NCI-H510A treated with DMSO at 0.1 percent for 48 hours (cell line): ENCODE measurements around the gene CDKN2B-AS1.
A peak's percentile ranks its signal among the peaks of the same experiment; 100 is the strongest.

Source experiments
- DNase-seq: peaks from one replicate; lab custom pipeline; 2025; lab: John Stamatoyannopoulos, UW

CDKN2B-AS1 gene

DNA sequence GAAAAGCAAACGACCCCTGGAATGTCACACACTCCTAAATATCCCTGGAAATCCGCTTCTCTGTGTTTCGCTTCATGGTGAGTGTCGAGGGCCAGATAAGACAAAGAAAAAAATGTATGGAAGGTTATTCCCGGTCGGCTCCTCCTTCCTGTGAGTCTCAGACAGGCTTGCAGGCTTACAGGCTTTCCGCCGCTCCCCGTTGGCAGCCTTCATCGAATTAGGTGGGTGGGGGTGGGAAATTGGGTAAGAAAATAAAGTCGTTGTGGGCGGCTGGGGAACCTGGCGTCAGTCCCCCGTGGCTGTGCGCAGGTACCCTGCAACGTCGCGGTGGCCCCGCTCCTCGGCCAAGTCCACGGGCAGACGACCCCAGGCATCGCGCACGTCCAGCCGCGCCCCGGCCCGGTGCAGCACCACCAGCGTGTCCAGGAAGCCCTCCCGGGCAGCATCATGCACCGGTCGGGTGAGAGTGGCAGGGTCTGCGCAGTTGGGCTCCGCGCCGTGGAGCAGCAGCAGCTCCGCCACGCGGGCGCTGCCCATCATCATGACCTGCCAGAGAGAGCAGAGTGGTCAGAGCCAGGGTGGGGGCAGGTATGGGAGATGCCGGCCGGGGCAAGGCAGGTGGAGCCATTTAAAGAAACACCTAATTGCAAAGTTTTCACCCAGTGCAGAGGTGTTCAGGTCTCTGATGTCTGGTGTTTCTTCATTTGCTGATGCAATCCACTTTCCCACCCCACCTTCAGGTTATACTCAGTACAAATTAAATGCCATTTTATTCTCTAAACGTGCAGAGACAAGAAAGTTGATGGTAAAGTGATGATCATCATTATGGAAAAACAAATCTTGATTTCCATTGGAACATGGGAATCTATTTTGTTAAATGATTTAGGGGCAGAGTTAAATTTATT is 11.4 kb downstream of the CDKN2B-AS1 start:
- no peak for DNase-seq

DNA sequence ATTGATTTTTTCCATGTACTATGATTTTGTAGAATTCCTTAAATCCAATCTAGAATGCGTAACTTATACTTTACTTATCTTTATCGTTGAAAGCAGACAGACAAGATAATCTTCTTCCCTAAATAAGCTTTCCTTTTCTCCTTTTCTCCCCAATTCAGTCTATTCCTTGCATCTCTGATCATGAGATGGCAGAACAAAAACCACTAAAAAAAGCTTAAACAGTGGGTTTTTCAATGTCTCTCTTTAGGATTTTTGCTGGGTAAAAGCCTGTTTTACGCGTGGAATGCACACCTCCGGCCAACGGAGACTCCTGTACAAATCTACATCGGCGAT is 13.8 kb downstream of the CDKN2B-AS1 start:
- peak; percentile 48 for DNase-seq

DNA sequence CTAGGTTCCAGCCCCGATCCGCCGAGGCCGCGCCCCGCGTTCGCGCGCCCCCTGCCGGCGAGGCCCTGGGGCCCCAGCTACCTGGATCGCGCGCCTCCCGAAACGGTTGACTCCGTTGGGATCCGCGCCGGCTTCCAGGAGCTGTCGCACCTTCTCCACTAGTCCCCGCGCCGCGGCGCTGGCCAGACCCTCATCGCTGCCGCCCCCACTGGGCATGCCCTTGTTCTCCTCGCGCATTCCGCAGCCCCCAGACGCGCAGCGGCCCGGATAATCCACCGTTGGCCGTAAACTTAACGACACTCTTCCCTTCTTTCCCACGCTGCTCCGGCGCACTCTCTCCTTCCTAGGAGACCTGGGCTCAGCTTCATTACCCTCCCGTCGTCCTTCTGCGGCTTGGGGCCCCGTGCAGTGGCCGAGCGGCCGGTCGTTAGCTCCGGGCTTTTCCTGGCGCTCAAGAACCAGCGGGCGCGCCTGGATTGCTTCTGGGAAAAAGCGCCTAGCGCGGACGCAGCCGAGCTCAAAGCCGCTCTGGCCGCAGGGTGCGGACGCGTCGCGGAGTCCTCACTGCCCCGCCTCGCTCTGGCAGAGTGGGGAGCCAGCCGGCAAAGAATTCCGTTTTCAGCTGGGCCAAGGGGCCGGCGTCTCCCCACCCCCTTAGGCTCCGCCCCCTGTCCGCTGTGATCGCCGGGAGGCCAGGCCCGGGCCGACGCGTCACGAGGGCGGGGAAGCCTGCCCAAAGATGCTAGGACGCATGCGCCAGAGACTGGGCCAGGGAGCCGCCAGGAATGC is 14.3 kb downstream of the CDKN2B-AS1 start, which contains the start of gene CDKN2B:
TSS of gene CDKN2B (minus strand) at position 589 of the 789 bp plus-strand sequence. CDS start at position 237, 352 bp downstream.
- peak; percentile 77 for DNase-seq

DNA sequence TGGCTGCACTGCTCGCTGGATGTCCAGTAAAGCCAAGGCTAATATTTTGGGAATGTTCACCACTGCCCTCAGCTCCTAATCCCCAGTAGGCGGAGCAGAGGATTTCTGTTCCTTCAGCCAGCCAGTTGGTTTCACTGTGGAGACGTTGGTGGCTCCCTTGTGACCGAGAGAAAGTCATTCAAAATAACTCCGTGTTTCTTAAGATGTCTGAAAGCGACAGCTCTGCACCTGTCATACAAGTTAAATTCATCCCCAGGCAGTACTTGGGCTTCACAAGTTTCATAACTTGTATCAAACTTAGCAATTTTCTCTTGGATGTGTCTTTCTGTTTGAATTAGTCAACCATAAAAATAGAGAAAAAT is 14.9 kb downstream of the CDKN2B-AS1 start:
- DNase-seq = no peak

DNA sequence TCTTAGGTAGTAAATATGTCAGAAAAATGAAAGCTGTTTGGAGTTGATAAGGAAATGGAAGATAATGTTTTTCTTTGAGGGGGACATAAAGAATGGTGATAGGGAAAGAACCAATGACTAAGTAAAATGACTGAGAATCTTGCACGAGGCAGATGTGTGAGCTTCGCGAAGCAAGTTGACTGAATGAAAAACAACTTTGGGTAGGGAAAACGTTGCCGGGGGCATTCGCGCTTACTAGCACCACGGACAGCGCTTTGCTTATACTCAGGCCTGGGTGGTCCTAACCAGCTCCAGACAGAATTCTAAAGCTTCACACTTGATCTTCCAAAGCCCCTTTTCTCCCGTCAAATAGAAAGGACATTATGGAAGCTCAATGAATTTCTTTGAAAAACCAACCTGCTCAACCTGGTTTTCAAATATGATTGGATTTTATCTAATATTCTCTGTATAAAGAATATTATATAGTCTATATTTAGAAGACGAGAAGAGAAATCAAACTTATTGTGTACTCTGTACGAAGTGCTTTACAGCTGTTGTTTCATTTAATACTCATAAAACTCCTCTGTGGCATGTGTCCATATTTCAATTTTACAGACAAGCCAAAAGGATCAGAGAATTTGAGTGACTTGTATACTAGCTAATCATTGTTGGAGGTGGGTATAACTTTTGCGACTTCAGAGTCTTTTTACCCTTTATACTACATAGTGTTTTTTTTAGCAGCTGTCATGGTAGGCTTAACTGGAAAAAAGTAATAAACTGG is 16.5 kb downstream of the CDKN2B-AS1 start:
- no peak for DNase-seq

DNA sequence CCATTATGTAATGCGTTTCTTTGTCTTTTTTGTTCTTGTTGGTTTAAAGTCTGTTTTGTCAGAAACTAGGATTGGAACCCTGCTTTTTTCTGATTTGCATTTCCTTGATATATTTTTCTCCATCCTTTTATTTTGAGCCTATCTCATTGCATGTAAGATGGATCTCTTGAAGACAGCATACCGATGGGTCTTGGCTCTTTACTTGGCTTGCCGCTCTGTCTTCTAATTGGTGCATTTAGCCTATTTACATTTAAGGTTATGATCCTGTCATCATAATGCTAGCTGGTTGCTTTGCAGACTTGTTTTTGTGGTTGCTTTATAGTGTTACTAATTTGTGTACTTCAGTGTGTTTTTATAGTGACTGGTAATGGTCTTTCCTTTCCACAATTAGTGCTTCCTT is 27.8 kb downstream of the CDKN2B-AS1 start:
- DNase-seq = no peak

DNA sequence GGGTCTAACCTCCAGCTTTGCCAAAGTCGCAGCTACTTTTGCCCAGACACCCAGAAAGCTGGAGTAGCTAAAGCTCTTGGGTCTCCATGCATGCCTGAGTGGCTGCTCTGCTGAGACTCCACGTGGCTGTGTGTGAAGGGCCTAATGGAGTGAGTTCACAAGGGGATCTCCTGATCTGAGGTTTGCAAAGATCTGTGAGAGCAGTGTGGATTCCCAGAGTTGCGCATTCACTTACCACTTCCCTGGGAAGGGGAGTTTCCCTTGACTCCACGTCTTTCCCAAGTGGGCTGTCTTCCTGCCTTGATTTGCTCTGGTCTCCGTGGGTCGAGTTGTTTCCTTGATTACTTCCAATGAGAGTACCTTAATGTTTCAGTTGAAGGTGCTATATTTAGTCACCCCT is 32.1 kb downstream of the CDKN2B-AS1 start:
- no peak for DNase-seq

DNA sequence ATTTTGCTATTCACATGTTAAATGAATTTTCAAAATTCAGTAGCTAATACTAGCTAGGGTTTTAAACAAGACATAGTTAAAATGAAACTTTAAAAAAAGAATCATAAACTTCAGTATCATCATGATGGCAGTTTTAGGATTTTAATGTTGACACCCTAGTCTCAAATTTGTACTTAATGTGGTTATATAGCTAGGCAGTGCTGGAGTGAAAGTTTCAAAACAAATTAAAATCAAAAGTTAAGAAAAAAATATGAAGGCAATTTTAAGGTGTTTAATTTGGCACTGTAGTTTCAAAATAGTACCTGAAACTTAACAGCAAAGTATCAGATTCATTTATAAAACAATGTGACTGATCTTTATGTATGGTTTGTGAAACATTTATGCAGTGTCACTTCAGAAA is 33.8 kb downstream of the CDKN2B-AS1 start:
- DNase-seq = no peak

DNA sequence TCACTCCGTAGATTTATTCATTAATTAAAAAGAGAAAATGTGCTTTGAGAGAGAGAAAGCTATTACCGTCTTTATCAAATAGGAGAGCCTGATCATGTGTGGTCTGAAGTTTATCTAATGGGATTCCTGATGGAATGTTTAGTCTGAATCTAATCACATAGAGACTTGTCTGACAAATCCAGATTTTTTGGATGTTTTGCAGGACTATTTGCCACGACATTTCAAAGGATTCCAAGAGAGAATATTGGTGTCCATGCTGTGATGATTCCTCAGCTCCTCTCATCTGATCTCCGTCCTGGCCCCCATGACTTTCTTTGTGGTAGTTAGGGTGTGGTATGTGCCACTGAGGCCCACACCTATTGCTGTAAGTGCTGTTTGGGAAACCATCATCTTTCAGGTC is 34.6 kb downstream of the CDKN2B-AS1 start:
- DNase-seq = no peak

DNA sequence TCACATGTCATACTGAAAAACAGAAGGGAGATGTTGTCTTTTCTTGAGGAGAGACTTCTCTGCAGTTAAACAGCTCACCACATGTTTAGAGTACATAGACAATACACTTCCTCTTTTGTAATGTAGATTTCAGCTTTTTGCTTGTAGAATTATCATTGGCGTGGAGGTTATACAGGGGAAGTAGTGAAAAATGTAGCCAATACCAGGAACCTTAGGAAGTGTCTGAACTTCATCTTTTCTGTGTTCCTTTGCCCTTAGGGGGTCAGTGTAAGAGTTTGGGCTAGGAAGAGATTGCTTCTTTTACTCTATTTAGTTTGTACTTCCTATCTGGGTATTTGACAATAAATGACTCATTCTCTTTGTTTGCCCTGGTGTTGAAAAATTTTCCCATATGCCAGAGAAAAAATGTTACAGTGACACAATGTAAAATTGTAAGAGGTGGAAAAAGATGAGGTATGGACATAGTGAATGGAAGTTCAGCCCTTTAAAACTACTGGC is 35.6 kb downstream of the CDKN2B-AS1 start:
- no peak for DNase-seq

DNA sequence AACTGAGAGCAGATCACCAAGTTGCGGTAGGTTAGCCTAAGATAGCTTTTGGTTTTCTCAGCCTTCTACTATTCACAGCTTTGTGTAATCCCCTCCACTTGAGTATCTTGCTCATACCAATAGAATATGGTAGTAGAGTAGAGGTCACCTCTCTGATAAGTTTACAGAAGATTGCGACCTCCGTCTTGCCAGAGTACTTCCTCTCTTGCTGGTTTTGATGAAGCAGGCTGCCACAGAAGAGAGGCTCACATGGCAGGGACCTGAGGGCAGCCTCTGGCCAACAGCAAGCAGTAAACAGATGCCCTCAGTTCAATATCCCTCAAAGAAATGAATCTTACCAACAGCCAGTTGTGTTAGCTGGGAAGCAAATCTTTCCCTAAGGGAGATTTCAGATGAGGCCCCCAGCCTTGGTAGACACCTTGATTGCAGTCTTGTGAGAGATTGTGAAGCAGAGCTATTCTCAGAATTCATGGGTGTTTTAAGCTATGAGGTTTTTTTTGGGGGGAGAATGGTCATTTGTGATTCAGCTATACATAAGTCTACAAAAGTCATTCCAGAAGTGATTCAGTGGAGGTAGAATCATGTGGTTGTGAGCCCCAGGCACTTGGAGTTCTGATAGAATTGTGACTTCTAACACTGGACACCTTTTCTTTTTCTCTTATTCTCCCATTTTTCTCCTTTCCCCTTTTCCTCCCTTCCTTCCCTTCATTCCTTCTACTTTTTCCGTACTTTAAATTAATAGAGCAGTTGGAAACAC is 37.2 kb downstream of the CDKN2B-AS1 start:
- DNase-seq = no peak

DNA sequence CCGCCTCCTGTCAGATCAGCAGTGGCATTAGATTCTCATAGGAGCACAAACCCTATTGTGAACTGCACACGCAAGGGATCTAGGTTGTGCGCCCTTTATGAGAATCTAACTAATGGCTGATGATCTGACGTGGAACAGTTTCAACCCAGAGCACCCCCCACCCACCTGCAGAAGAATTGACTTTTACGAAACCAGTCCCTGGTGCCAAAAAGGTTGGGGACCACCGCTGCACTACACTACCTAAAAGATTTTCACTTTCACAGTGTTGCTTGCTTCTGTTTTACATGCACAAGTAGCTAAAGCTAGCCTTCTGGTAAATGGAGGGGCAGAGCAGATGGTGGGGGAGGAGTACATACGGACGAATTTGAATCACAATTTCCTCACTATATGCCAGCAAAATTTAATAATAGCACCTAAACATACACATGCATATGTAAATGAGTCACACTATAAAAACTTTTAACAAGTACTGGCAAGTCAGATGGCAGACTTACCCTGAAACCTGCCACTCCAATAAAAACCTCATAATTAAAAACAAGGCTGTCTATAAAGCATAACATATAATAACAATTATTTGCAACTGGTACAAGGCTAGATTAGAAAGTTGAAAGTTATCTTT is 38.5 kb downstream of the CDKN2B-AS1 start:
- no peak for DNase-seq

DNA sequence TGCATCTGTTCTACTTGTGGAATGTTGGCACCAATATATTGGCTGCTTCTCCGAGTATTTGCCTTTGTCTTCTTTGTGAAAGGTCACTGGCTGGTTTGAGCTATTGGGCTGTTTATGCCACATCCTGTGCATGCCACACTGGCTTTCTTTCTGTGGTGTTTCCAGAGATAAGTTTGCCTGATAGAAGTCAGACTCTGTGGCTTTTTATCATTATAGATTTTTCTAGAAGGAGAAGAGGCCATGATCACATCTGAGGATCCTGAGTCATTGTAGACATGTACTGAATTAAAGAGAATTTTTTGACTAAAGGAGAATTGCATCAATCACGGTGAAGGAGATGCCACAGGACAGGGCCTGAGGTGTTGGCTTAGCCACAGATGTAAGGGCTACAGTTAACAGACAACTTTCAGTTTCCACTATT is 41.0 kb downstream of the CDKN2B-AS1 start:
- no peak for DNase-seq

DNA sequence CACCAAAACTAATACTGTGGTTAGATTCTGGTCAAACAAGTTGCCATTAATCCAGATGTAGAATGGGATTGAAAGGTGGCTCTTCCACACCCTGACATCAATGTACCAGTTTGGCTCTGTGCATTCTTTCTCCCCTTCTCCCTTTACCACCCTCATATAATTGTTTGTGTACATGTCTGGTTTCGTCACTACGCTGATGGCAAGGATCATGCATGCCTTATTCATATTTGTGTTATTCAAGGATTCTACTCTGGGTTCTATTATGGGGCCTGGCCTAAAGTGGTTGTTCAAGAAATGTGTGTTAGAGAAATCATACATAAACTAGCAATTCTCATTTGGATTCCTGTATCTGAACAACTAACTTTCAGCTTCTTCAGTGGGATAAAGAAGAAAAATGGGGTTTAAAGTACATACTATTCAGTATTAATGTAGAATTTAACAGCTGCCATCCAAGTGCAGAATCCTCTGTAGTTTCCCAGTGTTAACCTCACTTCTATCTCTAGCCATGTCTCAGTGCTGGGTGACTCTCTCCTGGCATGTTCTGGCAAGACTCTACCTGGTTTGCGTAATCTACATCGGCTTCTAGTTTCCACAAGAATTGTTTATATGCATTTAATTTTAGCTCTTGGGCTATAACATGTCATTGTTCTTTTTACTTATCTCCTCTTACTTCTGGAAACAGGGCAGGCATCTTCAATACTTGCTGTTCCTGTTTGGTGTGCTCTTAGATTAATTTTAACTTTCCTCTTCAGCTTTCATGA is 42.5 kb downstream of the CDKN2B-AS1 start:
- DNase-seq = no peak

DNA sequence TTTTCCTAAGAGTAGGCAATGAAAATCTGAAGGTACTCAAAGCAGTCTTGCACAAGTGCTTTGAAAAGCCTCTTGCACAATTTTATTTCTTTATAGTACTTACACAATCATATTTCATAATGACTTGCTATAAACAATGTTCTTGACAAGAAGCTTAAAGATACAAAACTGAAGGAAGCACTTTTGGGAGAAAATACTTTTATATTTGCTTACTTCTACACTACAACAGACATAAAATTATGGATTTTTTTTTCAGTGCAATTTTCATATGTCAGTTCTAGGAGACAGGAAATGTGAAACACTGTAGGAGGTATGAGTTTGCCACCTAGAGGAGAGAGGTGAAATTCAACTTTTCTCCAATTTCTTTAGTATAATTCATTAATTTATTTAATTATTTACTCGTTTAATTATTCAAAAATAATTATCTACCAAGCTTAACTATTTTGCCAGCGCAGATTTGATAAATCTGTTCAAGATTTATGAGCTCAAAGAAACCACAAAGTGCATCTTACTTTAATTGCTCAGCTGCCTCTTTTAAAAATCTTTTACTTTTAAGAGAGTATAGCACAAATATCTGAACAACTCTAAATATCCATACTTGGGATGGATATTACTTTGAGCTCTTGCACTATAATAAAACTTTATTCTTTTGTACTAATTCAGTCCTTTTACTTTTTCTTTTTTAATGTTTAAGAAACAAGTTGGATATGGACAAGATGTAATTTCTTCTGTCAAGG is 43.5 kb downstream of the CDKN2B-AS1 start:
- peak; percentile 7 for DNase-seq

DNA sequence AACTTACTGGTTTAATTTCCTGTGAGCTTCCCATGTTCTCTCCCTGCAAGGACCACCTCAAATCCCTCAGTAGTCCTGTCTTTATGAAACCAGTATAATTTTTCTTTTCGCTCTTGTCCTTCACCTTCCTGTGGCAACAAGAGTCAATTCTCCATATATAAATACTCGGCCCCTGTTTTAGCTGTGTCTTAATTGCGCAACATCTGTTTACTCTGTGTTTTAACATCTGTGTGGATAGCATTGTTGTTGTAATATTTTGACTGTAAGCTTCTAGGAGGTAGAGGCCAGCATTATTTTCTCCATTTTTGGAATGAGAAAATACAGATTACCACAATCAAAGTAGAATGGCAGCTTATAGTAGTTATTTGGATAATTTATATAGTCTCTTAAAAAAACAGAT is 44.7 kb downstream of the CDKN2B-AS1 start:
- DNase-seq = no peak

DNA sequence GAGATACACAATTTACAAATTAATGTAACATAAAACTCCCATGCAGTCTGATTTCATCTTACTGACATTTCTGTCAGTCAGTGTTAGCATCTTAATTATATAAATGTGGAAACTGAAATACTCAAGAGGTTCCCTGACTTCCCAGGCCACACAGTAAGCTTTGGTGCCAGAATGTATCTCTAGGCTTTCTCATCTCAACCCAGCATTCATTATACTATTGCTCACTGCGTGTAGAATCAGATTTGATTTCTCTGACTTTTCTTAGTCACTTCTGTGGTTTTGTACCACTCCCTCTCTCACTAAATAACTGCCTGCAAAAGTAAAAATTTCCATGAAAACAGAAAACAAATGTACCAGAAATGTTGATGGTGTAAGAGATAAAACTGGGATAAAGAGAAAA is 46.2 kb downstream of the CDKN2B-AS1 start:
- no peak for DNase-seq

DNA sequence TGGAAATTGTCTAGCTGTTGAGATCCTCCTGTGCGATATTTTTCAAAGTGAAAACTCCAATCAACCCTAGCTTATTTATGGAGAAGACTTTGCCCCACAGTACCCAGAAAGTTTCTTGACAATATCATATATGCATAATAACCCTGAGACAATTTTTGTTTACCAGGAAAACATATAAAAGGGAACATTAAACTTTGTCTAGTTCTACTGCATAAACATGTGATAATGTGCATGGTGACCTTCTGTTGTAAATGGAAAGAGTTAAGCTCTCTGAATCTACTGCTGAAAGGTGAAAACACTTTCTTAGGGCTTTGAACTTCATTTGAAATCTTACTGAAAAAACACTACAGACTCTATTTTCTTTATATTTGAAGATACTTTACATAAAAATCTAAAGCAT is 46.8 kb downstream of the CDKN2B-AS1 start:
- no peak for DNase-seq

DNA sequence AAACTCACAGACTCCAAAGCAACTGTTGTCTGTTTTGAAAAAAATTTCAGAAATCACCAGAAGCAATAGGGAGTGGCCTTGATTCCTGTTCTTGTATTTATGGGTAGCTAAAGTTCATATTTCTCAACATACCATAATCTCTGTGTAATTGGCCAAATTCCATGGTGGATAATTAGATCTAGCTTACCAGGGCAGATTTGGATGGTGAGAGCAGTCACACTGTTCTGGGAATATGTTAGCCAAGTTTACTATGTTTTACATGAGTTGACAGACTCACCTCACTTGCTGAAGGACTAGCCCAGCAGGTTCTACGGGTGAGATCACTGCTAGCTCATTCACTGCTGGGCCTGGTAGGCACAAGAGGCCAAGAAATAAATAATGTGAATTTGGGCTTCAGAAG is 47.2 kb downstream of the CDKN2B-AS1 start:
- DNase-seq = peak; percentile 40

DNA sequence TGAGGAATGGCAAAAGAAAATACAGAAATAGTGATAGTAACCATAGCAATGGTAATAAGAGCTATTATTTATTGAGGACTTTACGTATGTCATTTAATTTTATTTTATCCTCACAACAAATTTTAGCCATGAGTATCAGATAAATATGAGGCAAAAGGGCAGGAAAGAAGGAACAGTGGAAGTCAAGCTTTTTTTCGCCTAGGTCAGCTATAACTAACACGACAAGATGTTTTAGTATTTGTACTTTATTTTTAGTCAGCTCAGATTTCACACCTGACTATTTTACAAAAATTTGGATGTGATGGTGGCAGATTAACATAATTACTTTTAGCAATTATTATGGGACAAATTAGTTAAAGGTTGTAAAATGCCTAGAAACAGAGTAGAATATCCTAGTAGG is 49.3 kb downstream of the CDKN2B-AS1 start:
- no peak for DNase-seq
